ENCODE data around the gene LGI1.
"Not testable (repeated sequence)": the region's sequence is repeated elsewhere in the genome, so short reads cannot be mapped to it uniquely, and the experiment has no call there.

Gene LGI1

DNA sequence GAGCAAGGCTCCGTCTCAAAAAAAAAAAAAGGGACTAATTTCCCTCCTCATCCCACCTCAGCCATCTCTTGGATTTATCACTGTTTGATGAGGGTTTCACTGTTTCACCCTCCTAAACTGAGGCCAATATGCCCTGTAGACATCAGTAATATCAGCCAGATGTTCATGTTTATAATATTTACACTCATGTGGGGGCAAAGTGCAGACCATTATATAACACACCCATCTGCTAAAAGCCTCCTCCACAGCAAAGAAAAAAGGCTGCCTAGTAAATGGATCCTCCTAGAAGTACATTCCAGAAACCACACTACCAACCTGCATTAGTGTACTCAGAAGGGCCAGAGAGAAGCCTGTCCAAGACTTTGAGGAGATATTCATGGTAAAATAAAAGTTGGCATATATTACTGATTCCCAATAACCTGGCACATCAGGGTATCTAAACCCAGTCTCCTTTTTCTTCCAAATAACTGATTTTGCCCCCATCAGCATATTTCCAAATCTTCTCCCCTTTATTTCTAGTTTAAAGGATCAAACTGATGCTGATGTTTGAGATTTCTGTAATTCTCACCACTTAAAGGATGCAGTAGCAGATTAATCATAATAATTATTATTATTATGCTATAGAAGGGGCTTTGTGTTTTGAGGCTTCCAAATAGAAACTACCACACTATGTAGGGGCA is 55.1 kb downstream of the LGI1 start:
- DNase-seq: no peak

DNA sequence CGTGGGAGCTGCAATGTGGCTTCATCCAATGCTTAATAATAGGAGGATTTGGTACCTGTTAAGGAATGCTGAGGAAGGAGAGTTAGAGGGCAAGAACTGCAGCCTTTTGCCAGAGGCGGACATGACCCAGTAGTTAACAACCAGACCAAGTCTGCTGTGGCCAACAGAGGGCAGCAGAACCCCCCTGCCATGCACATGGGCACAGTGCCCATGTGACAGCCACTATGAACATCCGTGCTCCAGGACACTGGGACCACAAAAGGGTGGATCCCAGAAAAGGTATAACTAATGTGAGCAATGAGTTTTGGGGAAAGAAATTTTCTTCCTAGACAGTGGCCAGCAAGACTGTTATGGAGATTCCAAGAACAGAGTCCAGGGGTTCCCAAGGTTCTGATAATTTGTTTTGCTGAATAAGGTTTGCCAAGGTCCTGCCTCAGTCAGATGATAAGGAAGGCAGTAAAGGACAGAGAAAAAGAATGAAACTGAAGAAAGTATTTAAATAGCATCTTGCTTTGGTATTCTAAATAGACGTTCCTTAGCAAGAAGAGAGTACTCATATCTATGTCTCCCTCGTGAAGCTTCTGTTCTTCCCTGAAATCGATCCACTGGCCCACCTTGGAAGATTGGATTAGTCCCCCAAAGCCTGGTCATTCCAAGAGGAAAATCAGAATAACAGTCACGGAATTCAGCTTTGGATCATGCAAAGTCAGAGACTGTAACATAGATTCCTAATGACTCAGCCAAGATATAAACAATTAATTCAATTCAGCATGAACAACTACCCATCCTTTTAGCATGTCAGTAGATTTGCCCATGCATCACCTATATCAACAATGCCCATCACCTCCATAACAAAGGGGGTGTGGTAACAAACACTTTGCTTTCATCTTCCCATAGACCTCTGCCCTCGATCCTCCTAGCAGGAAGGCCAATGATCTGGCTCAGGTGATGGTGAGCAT is 56.0 kb downstream of the LGI1 start:
- peak in 1 of 2 experiments; percentile 52 for DNase-seq

DNA sequence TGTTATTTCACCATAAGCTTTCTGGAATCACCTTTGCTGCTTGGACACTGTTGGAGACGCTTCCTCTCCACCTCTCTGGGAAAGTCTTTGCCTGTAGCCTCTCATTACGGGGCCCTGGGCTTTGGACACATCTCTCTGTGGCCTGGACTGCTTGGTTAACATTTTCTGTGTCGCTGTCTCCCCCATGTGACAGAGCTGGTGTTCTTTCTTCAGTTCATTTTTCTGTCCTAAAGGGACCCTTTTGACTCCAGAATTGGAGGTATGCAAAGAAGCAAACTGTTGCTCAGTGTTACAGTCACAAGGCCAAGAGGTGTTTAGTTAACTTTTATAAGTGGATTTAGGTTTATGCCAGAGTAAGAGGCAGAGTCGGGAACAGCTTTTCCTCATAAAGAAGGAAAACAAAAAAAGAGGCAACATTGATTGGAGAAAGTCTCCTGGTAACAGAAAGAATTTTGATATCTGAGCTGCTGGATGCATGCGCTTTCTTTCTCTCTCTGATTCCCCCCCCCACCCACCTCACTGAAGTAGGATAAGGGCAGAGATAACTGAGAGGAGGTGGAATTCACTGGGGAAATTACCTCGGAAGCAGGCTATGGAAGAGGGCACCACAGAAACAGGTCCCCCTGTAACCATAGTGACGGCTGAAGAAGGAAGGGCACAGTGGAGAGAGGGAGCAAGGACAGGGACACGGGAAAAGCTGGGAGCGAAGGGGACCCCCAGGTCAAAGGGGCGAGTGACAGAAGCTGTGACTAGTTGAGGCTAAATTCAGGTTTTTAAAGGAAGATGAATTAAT is 57.8 kb downstream of the LGI1 start:
- peak in 1 of 2 experiments; percentile 40 for DNase-seq

DNA sequence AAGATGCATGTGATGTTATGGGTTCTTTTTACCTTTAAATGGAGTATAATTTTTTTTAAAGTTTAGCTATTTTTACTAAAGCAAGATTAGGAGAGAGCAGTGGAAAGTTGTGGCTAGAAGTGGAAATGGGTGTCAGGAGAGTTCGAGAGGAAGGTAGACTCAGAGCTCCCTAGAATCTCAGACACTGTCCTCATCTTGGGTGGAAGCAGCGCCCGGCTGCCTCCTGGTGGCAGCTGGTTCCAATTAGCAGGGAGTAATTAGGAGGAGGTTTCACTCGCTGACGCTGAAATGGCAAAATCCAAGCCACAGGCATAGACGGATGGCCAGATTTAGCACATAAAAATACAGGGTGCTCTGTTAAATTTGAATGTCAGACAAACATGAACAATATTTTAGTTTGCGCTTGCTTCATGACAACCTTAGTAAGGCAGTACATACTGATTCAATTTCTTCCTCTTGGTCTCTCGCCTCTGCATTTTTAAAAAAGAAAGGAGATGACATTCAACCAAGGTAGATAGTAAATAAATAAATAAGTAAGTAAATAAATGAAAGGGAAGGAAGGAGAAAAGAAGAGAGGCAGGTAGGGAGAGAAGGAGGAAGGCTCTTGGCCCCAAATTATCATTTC is 58.5 kb downstream of the LGI1 start:
- peak in 1 of 2 experiments; percentile 71 for DNase-seq

DNA sequence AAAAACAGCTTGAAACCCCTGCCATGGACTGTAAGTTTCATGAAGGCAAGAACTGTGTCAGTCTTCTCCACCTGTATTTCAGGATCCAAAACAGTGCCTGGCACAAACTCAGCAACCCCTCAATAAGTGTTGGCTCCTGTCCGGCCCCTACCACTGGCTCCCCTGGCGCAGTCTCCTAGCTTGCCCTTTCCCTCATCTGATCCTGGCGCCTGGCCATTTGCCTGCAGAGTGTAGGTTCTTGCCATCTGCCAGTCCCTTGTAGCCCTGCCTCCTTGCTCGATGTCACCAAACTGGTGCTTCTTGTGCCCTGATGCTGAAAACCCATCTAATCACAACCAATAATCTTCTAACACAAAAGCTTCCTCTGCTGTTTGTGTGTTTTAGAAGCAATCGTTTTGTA is 60.4 kb downstream of the LGI1 start:
- no peak for DNase-seq

DNA sequence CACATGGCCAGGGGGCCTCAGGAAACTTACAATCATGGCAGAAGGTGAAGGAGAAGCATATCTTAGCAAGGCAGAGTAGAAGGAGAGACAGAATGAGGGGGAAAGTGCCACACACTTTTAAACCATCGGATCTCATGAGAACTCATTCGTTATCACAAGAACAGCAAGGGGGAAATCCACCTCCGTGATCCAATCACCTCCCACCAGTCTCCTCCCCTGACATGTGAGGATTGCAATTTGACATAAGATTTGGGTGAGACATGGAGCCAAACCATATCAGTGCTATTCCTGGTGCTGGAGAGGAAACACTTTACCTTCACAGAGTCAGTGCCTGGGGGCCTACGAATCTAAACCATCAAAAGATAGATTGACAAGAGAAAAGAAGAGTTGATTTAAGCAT is 61.8 kb downstream of the LGI1 start:
- no peak for DNase-seq

DNA sequence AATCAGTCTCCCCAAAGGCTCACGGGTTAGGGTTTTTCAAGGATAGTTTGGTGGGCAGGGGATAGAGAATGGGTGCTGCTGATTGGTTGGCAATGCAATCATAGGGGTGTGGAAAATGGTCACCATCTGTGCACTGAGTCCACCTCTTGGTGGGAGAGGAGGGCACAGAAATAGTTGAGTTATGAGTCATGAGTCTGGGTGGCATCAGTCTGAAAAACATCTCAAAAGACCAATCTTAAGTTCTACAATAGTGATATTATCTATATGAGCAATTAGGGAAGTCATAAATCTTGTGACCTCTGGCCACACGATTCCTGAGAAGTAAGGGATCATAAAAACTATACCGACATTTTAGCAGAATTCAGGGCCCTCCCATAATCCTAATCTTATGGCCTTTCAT is 62.7 kb downstream of the LGI1 start:
- no peak for DNase-seq

DNA sequence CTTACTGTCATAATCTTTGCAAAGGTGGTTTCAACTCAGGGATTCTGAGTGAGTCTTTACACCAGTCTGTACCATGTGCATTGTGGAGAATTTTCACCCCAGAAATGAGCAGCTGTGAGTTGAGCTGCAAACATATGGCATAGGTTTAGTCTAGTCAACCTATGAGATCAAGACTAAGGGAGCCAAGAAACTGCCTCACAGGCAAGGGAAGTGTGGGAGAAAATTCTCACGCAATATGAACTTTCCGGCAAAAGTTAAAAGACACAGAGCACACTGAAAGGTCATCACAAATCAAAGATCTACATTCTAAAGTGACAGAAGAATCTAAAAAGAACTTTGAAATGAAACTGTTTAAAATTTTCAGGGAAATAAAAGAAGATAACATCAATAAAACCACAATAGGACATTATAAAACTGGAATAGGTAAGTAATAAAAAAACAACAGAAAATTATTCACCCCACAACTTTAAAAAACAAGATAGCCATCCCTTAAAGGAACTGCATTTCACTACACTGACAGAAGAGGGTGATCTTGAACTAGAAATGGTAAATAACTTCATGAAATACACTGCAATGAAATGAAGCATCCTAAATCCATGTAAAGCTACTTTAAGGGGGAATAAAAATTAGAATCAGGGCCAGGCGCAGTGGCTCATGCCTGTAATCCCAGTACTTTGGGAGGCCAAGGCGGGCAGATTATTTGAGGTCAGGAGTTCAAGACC is 63.5 kb downstream of the LGI1 start:
- DNase-seq: peak; percentile 6 to 27

DNA sequence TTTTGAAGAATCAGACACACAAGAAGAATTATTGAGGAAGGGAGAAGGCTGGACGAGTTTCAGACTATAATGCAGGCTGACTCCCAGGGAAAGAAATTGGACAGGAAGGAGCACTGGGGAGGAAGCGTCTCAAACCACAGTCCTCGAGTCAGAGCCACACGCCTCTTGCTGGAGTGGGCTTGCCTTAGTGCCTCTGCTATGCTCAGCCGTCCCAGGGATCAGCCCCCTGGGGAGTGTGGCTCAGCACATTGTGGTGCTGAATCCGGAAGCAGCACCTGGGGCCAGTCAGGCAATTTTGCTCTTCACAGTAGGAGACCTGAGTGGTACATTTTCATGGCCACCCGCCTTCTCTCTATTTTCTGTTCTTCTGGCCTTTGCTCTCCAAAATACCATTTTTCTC is 68.6 kb downstream of the LGI1 start:
- no peak for DNase-seq

DNA sequence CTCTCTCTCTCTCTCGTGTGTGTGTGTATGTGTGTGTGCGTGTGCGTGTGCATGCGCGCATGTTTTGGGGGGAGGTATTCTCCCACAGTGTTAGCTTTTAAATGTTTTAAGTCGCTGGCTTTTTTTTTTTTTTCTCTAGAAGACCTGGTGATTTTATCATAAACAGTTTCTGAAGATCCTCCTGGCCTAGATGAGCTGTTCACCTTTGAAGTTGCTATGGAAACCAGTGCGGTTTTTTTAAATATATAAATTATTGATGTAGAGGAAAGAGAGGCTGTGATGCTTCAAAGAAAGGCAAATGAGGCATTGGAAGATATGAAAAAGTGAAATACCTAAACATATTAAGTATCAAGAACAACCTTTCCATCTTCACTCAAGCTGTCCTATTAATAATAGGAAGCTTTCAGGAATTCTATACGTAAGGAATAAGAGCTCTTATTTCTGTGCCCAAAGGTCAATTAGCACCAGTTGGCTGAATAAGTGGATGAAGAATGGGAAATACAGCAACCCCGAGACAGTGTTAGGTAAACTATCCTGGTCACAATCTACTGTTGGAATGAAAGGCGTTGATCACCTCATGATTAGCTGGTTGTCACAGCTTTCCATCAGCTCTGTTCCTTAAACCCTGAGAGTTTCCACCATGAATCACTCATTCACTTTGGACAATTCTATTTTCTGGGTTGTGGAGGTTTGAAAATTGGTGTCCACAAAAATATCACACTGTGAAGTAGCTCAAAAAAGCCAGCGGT is 69.5 kb downstream of the LGI1 start:
- DNase-seq: no peak

DNA sequence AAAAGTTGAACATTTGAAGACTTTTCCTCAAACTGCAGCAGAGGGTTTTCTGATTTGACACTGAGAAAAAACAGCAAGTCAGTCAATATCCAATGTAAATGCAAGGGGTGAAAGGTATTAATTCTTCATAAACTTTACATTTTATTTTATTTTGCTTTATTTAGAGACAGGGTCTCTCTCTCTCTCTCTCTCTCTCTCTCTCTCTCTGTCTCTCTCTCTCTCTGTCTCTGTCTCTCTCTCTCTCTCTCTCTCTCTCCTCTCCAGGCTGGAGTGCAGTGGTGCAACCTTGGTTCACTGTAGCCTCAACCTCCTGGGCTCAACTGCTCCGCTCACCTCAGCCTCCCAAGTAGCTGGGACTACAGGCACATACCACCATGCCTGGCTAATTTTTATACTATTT is 73.3 kb downstream of the LGI1 start:
- not testable (repeated sequence) for DNase-seq

DNA sequence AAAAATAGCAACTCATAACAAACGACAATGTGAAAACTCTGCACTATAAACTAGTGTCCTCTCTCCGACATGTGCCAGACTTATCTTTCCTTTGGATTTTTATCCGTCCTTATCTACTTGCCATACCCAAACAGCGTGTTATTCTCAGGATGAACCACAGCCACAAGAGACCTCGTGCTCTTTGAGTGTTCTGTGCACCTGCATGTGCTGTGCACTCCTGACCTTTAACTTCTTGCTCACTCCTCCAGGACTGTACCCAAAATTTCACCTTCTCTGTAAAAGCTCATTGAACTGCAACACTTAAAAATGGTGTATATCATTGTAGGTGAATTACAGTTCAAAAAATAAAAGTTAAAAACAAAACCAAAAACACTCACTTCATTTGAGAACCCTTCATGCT is 78.0 kb downstream of the LGI1 start:
- DNase-seq: no peak

DNA sequence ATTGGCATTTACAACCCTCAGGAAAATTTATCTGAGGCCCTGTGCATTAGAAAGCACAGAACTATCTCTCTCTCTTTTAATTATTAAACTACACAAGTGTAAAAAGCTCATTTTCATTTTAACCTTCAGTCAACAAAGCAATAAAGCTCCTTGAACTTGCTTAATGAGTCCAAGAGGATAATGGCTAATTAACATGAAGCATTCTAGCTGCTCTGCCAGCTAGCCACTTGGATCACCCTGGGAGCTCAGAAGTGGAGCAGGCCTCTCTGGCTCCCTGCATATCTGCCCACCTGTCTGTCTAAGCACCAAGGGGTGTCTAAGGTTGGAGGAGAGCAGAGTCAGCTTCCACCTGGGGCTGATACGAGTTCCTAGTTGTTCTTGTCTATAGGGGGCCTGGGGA is 80.1 kb downstream of the LGI1 start:
- no peak for DNase-seq

DNA sequence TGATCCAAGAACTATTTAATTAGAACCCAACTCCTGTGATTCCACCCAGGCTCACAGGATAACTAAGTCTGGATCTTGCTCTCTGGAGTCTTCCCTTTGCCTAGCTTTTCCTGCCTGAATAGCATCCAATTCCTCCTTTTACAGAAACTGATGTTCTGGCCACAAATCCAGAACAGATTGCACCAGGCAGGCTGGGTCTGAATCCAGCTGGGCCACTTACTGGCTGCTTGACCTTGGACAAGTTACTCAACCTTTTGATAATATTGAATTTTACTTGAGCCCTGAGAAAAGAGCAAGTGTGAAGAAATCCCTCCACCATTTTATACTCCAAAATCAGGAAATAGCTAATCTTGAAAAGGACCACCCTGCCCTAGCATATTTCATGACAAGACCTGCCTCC is 80.5 kb downstream of the LGI1 start:
- DNase-seq: no peak

DNA sequence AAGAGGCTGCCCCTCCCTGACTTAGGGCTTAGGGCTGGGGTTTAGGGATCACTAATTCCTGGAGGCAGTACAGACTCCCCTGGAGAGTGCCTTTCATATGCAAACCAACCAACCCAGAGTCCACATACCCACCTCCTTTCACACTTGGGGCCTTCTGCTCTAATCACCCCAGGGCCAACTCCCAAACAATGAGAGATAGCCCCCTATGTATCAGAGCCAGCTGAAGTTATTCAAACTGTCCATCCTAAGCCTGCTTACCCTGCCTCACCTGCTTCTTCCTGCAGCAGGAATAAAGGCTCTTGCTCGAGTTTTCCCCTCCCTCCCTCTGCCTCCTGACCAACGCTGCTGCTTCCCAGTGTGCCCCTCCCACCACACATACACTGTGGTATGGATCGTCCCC is 84.2 kb downstream of the LGI1 start:
- DNase-seq: no peak

DNA sequence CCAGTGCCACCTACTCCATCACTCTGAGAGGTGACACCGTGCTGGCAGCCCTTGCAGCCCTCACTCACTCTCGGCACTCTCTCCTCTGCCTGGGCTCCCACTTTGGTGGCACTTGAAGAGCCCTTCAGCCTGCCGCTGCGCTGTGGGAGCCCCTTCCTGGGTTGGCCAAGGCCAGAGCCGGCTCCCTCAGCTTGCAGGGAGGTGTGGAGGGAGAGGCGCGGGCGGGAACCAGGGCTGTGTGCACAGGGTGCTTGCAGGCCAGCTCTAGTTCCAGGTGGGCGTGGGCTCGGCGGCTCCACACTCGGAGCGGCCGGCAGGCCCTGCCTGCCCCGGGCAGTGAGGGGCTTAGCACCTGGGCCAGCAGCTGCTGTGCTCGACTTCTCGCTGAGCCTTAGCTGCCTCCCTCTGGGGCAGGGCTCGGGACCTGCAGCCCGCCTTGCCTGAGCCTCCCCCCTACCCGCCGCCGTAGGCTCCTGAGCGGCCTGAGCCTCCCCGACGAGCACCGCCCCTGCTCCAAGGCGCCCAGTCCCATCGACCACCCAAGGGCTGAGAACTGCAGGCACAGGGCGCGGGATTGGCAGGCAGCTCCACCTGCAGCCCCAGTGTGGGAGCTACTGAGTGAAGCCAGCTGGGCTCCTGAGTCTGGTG is 87.4 kb downstream of the LGI1 start:
- DNase-seq: no peak
